RWPE1 (cell line): Measurements from ENCODE around the gene RASL10B.

Experiments
- CTCF ChIA-PET: fragments of 350-600 bp; sonication (Branson Sonifier 250); formaldehyde crosslinking; extraction: SDS; loops from one replicate; lab custom pipeline; 2021; lab: Yijun Ruan, JAX
- POLR2A ChIA-PET: fragments of 400-600 bp; formaldehyde crosslinking; extraction: SDS; loops from one replicate; lab custom pipeline; 2020; ENCODE audit warnings: antibody characterized with exemption; ENCODE audit not compliant: low non-redundant PET; lab: Yijun Ruan, JAX
- DNase-seq: peaks from one replicate; pipeline ENCODE4 v3.0.0; 2012; ENCODE audit warnings: low spot score
- H3K27ac ChIP-seq: fragments of 450-650 bp; 2 replicates; pipeline ENCODE4 v1.5.1; 2017
- TF ChIP-seq, protein P1 (sequence below): fragments of 450-650 bp; conservative IDR thresholded peaks from 2 replicates; pipeline ENCODE4 v1.5.1; 2017; ENCODE audit warnings: low read depth, mild to moderate bottlenecking

Gene RASL10B

DNA sequence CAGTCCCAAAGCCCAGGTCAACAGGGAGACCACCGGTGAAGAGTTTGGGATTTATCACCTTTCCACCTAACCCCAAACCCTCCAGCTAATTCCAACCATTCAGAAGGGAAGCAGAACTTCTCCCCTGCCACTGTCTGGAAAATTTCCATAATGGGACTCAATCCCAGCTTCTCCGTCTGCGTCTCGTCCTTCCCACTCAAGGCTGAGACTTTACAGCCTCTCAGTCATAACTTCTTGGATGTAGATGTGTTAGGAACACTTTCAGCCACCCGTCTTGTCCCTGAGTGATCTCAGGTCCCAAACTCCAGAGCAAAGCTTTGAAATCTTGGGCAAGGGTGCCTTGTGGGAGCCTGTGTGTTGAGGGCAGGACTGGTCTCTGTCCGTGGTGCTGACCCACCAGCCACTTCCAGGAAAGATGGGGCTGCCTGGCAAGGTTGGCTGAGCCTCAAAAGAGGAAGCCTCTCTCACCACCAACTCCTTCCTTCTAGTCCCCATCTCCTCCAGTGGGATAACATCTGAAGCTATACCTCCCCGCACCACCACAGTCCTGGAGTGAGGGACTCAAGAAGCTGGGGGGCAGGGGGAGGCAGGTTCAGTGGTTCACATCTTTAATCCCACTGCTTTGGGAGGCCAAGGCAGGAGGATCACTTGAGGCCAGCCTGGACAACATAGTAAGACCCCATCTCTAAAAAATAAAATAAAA is 12.3 kb downstream of the RASL10B start:
- H3K27ac ChIP-seq = no peak overlapping the region
- TF ChIP-seq, protein P1, sequence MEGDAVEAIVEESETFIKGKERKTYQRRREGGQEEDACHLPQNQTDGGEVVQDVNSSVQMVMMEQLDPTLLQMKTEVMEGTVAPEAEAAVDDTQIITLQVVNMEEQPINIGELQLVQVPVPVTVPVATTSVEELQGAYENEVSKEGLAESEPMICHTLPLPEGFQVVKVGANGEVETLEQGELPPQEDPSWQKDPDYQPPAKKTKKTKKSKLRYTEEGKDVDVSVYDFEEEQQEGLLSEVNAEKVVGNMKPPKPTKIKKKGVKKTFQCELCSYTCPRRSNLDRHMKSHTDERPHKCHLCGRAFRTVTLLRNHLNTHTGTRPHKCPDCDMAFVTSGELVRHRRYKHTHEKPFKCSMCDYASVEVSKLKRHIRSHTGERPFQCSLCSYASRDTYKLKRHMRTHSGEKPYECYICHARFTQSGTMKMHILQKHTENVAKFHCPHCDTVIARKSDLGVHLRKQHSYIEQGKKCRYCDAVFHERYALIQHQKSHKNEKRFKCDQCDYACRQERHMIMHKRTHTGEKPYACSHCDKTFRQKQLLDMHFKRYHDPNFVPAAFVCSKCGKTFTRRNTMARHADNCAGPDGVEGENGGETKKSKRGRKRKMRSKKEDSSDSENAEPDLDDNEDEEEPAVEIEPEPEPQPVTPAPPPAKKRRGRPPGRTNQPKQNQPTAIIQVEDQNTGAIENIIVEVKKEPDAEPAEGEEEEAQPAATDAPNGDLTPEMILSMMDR = no peak
- ChIA-PET CTCF (interaction anchor here (0.5 to 2.2 kb wide), 3 partner anchors 14 to 280 kb away, joined by 3 to 5 read pairs (median 4); no protein-coding TSS in a partner anchor), POLR2A (no interaction called here)
- peak; percentile 50 for DNase-seq

DNA sequence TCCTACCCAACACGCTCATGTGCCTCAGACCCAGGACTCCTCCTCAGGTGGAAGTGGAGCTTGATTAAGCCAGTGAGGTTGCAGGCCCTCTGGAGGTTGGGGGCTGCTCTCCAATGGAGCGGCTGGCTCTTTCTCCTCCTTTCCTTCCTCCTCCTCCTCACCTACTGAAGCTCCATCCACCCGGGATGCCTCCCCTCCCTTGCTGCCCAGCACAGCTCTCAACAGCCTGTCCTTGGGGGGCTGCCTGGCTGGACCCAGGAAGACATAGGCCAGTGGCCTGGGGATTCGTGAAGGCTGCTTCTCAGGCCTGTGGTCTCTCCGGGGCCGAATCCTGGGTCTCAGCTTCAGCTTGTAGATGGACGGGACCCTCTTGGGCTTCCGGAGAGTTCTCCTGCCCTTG is 13.4 kb downstream of the RASL10B start:
- ChIA-PET CTCF (no interaction called here), POLR2A (no interaction called here)
- TF ChIP-seq, protein P1 = no peak
- no peak overlapping the region for H3K27ac ChIP-seq
- DNase-seq = no peak

DNA sequence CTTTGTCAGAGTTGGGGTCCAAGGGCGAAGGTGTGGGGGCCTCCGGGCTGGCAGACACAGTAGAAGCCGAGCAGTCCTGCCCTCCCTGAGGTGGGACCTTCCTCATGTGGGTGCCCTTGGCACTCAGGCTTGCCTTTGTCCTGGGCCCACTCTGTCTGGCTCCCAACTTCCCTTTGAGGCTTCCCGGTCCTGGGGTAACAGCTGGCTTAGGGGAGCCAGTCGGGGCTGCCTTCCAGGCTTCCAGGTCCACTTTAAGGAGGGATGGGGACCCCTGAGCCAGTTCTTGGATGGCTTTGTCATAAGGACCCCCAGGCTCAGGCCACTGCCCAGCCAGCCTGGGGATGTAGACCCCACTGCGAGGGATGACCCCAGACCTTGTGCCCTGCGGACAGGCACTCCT is 13.8 kb downstream of the RASL10B start:
- POLR2A ChIA-PET = no interaction called here

DNA sequence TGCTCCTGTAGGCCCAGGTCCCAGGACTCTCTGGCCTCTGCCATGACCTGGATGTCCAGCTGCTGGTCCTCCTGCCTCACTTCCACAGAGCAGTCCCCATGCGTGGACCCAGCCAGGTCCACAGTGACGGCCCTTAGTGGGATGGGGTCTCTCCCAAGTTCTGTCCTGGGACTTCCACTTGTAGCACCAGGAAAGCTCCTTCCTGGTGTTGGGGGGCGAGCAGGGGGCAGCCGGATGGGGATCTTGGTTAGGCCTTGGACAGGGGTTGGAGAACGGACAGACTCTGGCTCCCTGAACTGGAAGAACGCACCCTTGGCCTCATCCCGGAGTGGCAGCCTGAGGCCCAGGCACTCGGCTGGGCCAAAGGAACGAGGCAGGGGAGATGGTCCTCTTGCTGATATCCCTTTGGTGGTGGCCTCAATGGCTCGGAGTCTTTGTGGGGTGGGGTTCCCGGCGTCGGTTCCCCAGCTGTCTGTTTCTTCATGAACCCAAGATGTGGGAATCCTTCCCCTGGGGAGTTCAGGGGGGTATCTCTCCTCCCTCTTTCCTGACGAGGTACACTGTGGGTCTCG is 14.4 kb downstream of the RASL10B start:
- ChIA-PET CTCF (interaction anchor here (0.9 kb wide), 1 partner anchor 133 kb away, joined by 5 read pairs; no protein-coding TSS in a partner anchor), POLR2A (no interaction called here)
- TF ChIP-seq, protein P1 = no peak
- DNase-seq = no peak
- H3K27ac ChIP-seq = no peak overlapping the region

More for the DNA sequence above, 13.8 kb downstream of the RASL10B start:
- TF ChIP-seq, protein P1 = no peak
- CTCF ChIA-PET = interaction anchor here (0.9 kb wide), 1 partner anchor 132 kb away, joined by 5 read pairs; no protein-coding TSS in a partner anchor
- H3K27ac ChIP-seq = no peak overlapping the region
- no peak for DNase-seq

DNA sequence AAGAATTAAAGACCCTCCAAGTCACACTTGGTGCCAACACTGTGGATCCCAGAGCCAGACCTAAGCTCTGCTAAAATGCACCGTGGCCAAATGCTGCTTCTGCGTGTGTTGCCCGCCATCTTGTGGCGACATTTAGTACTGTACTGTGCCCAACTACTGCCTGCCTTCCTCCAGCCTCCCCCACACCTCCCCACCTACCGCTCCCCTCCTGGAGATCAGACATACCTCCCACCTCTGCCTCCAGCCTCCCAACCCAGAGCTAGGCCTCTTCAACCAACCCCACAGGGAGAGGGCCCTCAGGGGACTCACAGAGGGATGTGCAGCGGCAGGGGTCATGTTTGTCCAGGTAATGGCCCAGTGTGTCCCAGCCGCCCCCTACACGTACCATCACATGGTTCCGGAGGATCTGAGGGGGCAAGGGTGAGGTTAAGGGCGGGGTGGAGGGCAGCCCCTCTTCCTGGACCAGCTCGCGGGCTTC is 16.1 kb downstream of the RASL10B start:
- CTCF ChIA-PET = interaction anchor here (0.5 to 2.1 kb wide), 32 partner anchors 9 to 606 kb away, joined by 3 to 64 read pairs (median 3); partner anchors contain the start of genes AP2B1 and RASL10B
- peak overlapping the region; percentile 49 for H3K27ac ChIP-seq
- POLR2A ChIA-PET = interaction anchor here (0.6 kb wide), 2 partner anchors 109 to 130 kb away, joined by 3 read pairs; no protein-coding TSS in a partner anchor
- TF ChIP-seq, protein P1 = peak; percentile 86
- DNase-seq = peak; percentile 78

GRCh38 chr17:35748341-35748841 is 17.0 kb downstream of the RASL10B start:
- ChIA-PET CTCF (interaction anchor here (0.6 to 2.1 kb wide), 8 partner anchors 16 to 1971 kb away, joined by 3 to 64 read pairs (median 4); no protein-coding TSS in a partner anchor), POLR2A (no interaction called here)
- peak; percentile 41 for DNase-seq
- TF ChIP-seq, protein P1 = no peak
- peak overlapping the region; percentile 49 for H3K27ac ChIP-seq
